NCI-H1694 (cell line): ENCODE data around the gene JADE2.
A peak's percentile ranks its signal among the peaks of the same experiment; 100 is the strongest.
"Not testable (repeated sequence)": the region's sequence is repeated elsewhere in the genome, so short reads cannot be mapped to it uniquely, and the experiment has no call there.

Source experiments
- DNase-seq: peaks from one replicate; lab custom pipeline; 2025; lab: John Stamatoyannopoulos, UW

JADE2 gene

DNA sequence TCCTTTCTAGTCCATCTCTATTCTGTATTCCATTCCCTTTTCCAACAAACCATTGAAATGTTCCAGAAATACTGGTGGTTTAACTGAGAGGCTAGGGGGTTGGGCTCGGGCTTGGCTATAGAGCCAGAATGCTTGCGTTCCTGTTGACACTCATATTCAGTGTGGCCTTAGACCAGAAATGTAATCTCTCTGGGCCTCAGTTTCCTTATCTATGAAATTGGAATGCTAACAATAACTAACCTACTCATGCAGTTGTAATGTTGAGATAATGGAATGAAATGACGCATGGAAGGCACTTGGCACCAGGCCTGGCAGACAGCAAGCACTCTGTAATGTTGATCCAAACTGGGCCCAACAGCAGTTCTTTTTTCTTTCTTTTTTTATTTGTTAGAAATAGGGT, 26.8 kb downstream of the JADE2 start:
- no peak for DNase-seq

DNA sequence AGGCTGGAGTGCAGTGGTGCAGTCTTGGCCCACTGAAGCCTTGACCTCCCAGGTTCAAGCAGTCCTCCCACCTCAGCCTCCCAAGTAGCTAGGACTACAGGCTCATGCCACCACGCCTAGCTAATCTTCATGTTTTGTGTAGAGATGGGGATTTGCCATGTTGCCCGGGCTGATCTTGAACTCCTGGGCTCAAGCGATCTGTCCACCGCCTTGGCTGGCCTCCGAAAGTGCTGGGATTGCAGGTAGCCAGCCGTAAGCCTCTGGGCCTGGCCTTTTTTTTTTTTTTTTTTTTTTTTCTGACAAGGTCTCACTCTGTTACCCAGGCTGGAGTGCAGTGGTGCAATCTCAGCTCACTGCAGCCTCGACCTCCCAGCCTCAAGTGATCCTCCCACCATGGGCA, 27.2 kb downstream of the JADE2 start:
- DNase-seq = not testable (repeated sequence)

DNA sequence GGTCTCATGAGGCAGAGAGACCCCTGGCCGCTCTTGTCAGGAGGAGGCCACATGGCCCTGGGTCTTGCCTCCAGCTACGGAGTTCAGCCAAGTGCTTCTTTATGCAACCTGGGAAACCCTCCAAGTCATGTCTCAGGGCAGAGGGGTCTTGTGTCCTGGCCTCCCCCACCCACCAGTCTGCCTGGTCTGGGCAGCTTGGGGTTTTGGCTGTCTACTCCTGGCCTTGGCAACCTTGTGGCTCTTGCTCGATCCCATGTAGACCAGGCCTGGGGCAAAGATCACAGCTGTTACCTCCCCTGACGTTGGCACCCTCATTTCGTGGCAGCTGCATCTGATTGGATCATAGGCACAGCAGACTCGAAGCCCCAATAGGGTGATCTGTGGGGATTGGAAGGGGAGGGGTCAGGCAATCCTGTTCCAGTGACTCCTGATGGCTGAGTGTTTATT, 28.4 kb downstream of the JADE2 start:
- no peak for DNase-seq

DNA sequence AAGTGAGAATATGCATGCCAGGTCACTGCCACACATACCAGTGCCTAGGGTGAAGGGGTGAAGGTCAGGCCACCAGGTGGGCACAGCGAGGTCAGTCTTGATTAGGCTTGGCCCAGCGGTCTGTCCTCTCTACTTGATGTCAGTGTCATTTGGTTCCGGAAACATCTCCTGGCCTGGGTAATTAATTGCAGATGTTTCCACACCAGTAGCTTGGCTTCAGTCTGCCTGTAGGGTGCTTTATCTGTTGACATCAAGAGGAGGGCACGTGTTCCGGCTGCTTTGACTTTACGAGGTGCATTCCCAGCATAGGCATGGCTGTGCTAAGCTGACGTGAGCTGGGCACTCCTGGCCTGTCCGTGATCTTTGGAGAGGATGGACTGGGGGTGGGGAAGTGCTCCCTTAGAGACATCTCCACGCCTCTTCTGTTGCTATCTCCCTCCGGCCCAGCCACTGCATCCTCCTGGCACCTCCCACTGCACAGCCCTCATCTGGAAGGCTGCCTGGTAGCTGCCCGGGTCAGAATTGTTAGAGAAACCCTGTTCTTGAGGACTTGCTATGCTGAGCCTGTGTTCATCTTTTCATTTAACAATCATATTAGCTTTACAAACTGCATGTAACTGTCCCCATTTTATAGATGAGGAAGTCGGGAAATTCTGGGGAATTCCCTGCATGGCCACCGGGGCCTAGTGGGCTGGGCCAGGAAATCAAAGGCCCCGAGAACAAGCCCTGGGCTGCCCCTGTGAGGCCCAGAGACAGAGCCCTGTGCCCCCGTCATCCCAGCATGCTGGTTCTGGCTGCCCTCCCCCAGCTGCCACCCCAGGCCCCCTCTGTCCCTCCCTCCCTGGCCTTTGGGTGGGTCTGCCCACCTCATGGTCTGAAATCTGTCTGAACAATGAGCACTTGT, 29.1 kb downstream of the JADE2 start:
- DNase-seq = no peak

DNA sequence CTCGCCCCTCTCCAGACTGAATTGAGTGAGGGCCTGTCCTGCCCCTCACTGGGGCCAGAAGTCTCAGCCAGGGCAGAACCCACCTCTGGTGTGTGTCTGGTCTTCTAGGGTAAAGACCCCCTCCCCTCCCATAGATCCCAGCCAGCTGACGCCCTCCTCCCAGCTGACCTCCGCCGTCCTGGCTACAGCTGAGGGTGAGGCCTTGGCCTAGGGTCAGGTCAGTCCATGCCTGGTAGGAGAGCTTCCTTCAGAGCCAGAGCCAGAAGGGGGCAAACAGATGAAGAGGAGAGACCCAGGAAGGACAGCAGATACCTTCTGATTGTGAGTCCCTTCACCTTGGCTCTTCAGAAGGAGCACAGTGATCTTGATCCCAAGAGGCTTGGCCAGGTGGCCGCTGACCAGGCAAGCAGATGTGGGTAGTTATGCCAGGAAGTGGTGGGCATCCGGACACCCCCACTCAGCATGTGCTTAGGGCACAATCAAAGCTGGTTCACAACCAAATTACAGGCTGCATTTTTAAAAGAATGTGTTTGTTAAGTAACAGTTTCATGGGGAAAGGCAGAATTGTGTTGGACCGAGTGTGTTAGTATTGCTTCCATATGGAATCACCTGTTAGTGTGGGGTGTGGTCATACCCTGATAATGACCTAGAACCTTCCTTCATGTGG, 29.9 kb downstream of the JADE2 start:
- no peak for DNase-seq

DNA sequence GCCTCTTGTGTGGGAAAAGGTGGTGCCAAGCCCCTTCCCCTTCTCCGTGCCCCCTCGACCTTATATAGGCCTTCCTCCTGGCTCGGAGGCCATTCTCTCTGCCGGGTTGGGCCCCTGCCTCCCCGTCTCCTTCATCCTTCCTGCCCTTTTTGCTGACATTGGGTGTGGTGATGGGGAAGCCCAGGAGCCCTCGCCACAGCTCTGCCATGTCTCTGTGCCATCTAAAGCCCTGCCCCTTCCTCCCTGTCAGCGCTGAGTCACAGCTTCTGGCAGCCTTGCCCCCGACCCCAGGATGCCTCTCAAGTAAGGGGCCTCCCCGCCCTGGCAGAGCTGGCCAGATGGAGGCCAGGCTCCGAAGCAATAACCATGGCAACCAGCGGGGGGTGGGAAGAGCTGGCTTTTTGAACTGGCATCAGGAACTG, 30.4 kb downstream of the JADE2 start:
- peak; percentile 87 for DNase-seq

DNA sequence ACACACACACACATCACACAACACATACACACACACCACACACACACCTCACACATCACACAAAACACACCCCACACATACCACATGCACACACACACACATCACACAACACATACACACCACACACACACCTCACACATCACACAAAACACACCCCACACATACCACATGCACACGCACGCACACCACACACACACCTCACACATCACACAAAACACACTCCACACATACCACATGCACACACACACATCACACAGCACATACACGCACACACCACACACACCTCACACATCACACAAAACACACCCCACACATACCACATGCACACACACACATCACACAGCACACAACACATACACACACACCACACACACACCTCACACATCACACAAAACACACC, 31.1 kb downstream of the JADE2 start:
- DNase-seq = not testable (repeated sequence)

DNA sequence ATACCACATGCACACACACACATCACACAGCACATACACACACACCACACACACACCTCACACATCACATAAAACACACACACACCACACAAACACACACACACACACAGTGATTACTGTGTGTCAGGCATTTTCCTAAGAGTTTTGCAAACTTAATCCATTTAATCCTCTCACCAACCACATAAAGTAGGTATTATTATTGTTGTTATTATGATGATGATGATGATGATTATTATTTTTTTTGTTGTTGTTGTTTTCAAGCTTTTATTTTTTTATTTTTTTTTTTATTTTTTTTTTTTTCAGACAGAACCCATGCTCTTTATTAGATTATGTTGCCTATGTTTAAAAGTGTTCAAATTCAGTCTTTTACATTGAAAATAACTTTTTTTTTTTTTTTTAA, 31.5 kb downstream of the JADE2 start:
- no peak for DNase-seq

DNA sequence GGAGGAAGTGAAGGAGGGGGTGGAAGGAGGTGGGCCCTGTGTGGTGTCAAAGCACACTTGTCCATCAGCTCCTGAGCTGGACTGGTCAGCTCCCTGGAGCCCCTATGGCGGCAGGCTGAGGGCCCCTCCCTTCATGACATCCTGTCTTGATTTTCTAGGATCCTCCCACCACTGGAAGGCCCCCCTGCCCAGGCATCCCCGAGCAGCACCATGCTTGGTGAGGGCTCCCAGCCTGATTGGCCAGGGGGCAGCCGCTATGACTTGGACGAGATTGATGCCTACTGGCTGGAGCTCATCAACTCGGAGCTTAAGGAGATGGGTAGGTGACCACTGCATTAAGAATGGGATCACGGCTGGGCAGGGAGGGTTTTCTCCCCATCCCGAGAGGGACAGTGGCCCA, 34.2 kb downstream of the JADE2 start:
- DNase-seq = no peak

DNA sequence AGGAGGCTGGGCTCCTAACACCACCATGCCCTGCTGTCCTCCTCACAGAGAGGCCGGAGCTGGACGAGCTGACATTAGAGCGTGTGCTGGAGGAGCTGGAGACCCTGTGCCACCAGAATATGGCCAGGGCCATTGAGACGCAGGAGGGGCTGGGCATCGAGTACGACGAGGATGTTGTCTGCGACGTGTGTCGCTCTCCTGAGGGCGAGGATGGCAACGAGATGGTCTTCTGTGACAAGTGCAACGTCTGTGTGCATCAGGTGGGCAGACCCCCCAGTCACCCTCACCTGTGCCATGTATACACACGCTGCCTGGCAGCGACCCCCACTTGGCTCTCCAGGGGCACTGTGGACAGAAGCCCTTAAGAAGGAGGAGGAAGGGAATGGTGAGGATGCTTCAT, 35.2 kb downstream of the JADE2 start:
- DNase-seq = no peak

DNA sequence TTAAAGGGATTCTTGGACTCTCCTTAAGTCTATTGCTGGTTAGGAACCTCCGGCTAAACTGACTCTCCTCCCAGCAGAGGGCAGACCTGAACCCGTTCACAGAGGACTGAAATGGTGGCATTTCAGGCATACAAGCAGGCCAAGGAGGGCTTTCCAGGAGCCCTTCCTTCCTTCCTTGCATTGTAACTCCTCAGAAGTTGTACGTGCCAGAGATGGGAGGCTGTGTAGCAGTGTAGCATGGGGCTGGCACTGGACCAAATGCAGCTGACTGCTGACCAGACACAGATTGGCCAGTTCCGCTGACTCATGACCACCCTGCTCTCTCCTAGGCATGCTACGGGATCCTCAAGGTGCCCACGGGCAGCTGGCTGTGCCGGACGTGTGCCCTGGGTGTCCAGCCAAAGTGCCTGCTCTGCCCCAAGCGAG, 36.4 kb downstream of the JADE2 start:
- DNase-seq = peak; percentile 7

DNA sequence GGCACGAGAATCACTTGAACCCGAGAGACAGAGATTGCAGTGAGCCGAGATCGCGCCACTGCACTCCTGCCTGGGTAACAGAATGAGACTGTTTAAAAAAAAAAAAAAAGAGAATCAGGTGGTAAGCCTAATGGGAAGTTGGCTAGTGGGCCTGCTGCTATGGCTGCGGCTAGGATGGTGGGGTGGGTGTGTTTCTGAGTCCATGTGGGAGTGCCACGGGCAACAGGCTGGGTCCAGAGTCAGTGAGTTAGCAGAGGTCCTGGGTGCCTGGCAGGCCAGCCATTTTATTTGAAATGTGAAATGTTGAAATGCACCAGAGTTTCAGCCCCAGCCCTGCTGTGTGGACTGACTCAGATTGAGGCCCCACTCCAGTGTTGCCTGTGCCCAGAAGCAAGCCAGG, 37.8 kb downstream of the JADE2 start:
- DNase-seq = no peak

DNA sequence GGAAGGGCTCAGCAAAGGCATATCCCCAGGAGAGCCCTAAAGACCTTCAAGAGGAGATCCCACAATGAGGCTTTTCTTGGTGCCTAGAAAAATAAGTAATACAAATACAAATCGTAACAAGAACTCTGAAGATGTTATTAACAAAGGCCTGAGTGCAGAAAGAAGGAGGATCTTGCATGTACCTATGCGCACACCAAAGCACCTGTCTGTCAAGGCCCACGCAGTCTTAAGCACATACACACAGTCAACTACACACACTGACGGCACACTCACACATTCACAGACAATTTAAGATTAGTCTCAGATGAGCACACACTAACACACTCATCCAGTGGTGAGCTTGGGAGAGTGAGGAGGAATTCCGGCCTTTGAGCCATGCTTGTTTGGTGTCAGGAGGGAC, 38.5 kb downstream of the JADE2 start:
- no peak for DNase-seq

DNA sequence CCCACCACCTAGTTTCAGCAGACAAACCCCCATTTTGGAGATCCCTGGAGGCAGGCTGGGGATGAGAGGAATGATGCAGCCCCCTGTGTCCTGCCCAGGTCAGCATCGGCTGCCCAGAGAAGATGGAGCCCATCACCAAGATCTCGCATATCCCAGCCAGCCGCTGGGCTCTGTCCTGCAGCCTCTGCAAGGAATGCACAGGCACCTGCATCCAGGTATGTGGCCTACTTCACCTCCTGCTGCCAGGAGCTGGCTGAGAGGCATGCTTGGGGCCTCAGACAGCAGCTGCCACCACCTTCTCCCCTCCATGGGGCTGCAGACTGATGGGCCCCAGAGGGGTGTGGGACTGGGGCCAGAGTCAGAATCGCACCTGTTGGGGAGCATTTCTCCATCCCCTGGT, 38.9 kb downstream of the JADE2 start:
- no peak for DNase-seq

DNA sequence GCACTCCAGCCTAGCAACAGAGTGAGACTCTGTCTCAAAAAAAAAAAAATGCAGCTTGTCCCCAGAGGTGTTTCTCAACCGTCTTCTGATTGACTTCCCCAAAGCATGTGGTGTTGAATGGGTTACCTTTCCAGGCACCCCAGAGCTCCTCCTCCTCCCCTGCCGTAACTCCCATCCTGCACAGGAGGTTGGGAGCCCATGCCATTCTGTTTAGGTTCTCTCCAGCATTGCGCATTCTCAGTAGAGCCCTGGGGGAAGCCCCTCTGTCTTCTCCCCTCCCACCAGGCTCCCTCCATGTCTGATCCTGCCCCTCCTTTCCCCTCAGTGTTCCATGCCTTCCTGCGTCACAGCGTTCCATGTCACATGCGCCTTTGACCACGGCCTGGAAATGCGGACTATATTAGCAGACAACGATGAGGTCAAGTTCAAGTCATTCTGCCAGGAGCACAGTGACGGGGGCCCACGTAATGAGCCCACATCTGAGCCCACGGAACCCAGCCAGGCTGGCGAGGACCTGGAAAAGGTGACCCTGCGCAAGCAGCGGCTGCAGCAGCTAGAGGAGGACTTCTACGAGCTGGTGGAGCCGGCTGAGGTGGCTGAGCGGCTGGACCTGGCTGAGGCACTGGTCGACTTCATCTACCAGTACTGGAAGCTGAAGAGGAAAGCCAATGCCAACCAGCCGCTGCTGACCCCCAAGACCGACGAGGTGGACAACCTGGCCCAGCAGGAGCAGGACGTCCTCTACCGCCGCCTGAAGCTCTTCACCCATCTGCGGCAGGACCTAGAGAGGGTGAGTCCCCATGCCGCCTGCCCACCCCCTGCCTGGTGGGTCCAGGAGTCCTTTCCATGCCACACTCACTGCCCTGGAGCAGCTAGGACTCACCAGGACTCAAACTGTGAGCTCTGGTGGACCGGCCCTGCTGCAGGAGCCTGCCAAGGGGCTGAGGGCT, 40.6 kb downstream of the JADE2 start:
- no peak for DNase-seq

DNA sequence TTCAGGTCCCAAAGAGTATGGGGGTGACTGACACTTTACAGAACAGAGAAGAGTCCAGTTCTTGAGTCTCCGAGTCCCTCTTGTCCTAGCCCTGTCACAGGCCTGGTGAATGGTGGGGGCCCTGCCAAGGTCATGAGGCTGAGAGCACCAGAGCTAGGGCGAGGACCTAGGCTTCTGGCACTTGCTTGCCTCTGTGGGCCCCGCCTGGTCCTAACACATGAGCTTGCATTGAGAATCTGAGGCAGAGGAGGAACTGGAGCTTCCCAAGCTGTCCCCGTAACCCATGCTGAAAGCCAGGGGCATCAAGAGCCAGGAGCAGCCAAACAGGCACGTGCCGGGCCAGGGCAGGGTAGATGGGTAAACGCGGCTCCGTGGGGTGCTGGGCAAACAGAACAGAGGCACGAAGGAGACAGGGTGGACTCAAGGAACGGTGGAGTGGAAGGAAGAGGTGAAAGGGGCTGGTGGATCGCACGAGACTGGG, 41.3 kb downstream of the JADE2 start:
- DNase-seq = no peak

DNA sequence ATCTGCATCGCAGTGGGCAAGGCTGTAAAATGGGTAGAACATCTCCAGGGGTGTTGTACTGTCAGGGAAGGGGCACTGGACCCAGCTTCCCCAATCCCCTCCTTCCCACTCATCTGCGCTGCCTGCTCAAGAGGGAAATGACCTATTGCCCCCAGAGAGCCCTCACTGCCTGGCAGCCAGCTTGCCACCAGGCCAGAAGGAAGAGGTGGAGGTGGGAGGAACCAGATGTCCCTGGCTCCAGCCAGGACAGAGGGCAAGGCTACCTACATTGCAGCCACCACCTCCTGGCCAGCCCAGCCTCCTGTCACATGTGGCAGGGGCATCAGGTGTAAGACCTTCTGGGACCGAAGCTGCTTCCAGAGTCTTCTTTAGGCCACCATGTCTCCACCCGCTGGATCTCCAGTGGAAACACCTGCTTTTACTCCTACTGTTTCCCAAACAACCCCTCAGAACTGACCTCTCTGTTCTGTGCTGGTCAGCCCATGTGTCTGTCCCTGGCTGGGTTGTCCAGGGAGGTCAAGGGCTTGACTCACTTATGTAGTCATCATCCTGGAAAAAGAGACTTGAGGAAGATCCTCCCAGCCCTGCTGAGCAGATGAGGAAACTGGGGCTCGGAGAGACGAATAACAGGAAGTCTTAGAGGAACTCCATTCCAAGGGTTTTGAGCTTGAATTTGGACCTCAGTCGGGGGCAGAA, 42.3 kb downstream of the JADE2 start:
- DNase-seq = no peak

DNA sequence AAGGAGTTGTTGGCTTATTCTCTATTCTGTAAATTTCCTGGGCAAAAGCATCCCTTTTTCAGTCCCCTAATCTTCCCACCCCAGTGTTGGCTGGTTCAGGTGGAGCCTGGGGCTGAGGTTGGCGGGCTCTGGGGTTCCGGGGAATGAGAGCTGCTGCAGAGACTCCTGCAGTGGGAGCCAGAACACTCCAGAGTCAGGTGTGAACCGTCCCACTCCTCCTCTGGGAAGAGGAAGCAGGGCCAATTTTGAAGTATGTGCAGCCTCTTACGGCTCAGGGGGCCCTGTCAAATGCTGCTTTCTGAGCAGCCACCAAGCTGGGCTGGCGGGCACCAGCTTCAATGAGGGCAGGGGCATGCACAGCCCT, 42.8 kb downstream of the JADE2 start:
- DNase-seq = no peak

DNA sequence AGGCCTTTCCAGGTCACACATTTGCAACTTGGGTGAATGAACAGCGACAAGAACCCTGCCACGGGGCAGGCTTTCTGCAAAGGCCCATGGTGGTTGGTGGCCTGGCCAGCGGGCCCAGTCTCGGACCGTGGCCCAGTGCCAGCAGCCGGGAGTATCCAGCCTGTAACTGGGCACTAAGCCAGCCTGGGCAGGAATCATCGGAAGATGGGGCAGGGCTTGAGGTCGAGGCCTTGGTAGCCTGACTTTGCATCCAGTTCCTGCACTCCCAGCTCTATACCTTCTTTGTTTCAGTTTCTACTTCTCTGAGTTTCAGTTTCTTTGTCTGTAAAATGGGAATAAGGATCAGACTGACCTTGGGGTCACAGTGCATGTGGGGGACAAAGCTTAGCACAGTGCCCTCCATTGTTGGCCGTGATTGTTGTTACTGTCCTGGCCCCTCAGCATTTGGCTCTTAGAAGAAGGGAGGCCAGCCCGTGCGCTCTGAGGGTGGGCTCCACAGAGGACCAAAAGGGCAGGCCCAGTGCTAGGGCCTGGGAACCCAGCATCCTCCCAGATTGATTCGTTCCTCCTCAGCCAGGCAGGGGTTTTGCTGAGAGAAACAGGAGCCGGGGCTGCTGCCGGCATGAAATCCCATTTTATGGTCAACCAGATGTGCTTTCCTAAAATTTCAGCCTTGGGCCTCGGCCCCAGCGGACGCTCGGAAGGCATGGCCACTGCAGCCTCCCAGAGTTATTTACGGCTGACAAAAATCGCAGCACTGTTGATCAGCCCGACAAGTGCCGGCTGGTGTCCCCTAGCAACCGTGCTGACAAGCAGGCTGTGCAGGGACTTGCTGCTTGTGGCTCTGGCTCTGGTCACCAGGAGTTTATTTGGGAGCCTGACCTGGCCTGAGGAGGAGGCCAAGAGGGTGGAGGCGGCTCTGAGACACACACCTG, 43.6 kb downstream of the JADE2 start:
- DNase-seq = no peak

DNA sequence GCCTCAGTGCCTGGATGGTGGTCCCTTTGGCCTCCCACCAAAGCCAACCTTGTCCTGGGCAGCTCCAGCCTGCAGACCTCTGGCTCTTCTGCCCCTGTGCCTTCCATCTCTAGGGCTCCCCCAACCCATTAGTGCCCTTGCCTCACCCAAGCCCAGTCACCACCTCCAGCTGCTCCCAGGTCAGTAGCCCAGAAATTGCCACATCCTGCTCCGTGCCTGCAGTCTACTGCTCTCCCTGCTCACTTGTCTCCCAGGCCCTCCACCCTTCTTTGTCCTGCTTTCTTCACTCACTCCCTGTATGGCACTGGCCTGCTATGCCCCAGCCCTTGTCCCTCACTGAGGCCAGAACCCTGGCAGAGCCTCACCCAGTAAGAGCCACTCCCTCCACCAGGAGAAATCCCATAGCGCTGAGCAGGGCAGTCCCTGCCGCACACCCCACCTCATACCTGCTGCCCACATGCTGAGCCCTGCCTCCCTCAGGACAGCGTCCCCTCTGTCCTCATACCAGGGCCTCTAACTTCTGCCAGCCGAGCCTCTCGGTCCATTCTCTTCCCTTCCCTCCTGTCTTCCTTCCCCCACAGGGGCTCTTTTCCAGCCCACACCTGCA, 44.4 kb downstream of the JADE2 start:
- DNase-seq = no peak
